Thyroid gland (tissue), 4 donors: Measurements from ENCODE around the gene KCNB1.

Experiments used
- CTCF ChIP-seq, 6 experiments: fragments of 200-600 bp in 3 of 6; fragments of 450-650 bp in 3 of 6; sonication (generic) in 3 of 6; IDR thresholded peaks; one replicate each; pipeline ENCODE4 v1.5.1; 2016 to 2019; ENCODE audit warnings: antibody characterized with exemption in 6 of 6, mild to moderate bottlenecking in 2 of 6, inconsistent platforms in 1 of 6, moderate library complexity in 1 of 6
- POLR2A ChIP-seq, 2 donors: fragments of 450-650 bp; IDR thresholded peaks; one replicate each; pipeline ENCODE4 v1.6.1; 2017; ENCODE audit warnings: antibody characterized with exemption in 2 of 2, mild to moderate bottlenecking in 2 of 2, moderate library complexity in 1 of 2

GRCh38 chr20:49330701-49331615, 151.5 kb downstream of the KCNB1 start:
- TF ChIP-seq POLR2A (IDR thresholded peaks at IDR 0.05) (no peak), CTCF (IDR thresholded peaks at IDR 0.05) (no peak)
